ENCODE results near the gene PCAT7. TPM values are rescaled to one million over a fixed set of nuclear protein-coding genes. Genes with fewer than 3 reads are reported as not detected.

Gene PCAT7
- total and polyA plus RNA-seq, 2 donors (not counting 3 experiments of a cell fraction or from before 2014, with no cell fraction given), result not detected

GRCh38 chr9:94611638-94612068 is 56.8 kb downstream of the PCAT7 start:
- Histone ChIP-seq H3K36me3 (ENCODE audit: control insufficient read depth in 2 of 2, extremely low read depth in 1 of 2, insufficient read depth in 2 of 2, low read length in 2 of 2) (no peaks in the 10 kb centered on the region), H3K9me1 (replicated peaks; ENCODE audit: control insufficient read depth, extremely low read depth, insufficient read depth, low read length) (no peaks in the 10 kb centered on the region), H3K9ac (replicated peaks; ENCODE audit: extremely low read depth, insufficient read depth, low read length) (no peak overlapping the region), H2AFZ (ENCODE audit: low read depth, low read length) (no peak overlapping the region), H3K4me3 (replicated peaks in 1 of 3; ENCODE audit: insufficient read depth in 1 of 3, low read depth in 1 of 3, low read length in 3 of 3) (no peak overlapping the region), H3K79me2 (ENCODE audit: control insufficient read depth, insufficient read depth, low read length) (no peaks in the 10 kb centered on the region), H4K20me1 (replicated peaks; ENCODE audit: control insufficient read depth, extremely low read depth, insufficient read depth, low read length) (no peaks in the 10 kb centered on the region), H3K4me2 (ENCODE audit: insufficient read depth, low read length) (no peak overlapping the region), H3K4me1 (ENCODE audit: control insufficient read depth, extremely low read depth, insufficient read depth, low read length) (no peaks in the 10 kb centered on the region), H3K9me3 (replicated peaks; ENCODE audit: control insufficient read depth, insufficient read depth, low read length) (no peaks in the 10 kb centered on the region), H3K27me3 (ENCODE audit: control insufficient read depth in 2 of 2, insufficient read depth in 2 of 2, low read length in 2 of 2) (peaks cover 0 to 3% of the 10 kb centered on the region in 2 experiments), H3K27ac (ENCODE audit: insufficient read depth, low read depth, low read length) (no peak overlapping the region)
- no peak for FAIRE-seq
- POLR2A ChIA-PET, result no interaction called here
- dilution Hi-C loops (cut with MboI; ENCODE audit: extremely low pct_ligation_motif_present, low sequenced_read_pairs) (no loop called here), intact Hi-C loops (cut with micrococcal nuclease) (no loop called here)
- CTCF ChIA-PET, result interaction anchor here (1.1 kb wide), 1 partner anchor 133 kb away, joined by 5 read pairs; no protein-coding TSS in a partner anchor
- TF ChIP-seq MAX (IDR thresholded peaks at IDR 0.05; ENCODE audit: insufficient read depth, insufficient read length), result no peak
- no peak for TF ChIP-seq MYC (IDR thresholded peaks at IDR 0.05; ENCODE audit: low read depth, low read length)
- no peak for TF ChIP-seq GATA2 (IDR thresholded peaks at IDR 0.05; ENCODE audit: insufficient read depth, insufficient read length, low read depth, low read length)
- no peak for TF ChIP-seq JUN (IDR thresholded peaks at IDR 0.05; ENCODE audit: borderline replicate concordance, insufficient read depth, insufficient read length, low read depth)
- TF ChIP-seq FOS (IDR thresholded peaks at IDR 0.05; ENCODE audit: borderline replicate concordance, insufficient read depth, low read length), result no peak
- TF ChIP-seq POLR2A (IDR thresholded peaks at IDR 0.05; ENCODE audit: low read depth, low read length), result no peak
- TF ChIP-seq, protein P1, sequence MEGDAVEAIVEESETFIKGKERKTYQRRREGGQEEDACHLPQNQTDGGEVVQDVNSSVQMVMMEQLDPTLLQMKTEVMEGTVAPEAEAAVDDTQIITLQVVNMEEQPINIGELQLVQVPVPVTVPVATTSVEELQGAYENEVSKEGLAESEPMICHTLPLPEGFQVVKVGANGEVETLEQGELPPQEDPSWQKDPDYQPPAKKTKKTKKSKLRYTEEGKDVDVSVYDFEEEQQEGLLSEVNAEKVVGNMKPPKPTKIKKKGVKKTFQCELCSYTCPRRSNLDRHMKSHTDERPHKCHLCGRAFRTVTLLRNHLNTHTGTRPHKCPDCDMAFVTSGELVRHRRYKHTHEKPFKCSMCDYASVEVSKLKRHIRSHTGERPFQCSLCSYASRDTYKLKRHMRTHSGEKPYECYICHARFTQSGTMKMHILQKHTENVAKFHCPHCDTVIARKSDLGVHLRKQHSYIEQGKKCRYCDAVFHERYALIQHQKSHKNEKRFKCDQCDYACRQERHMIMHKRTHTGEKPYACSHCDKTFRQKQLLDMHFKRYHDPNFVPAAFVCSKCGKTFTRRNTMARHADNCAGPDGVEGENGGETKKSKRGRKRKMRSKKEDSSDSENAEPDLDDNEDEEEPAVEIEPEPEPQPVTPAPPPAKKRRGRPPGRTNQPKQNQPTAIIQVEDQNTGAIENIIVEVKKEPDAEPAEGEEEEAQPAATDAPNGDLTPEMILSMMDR (IDR thresholded peaks at IDR 0.05; ENCODE audit: extremely low read depth in 1 of 2, insufficient read depth in 1 of 2, low read depth in 1 of 2, low read length in 2 of 2), result no peak
- no peak for TF ChIP-seq POLR2AphosphoS5 (IDR thresholded peaks at IDR 0.05; ENCODE audit: insufficient read depth, low read depth, low read length)
- no peak for TF ChIP-seq EZH2 (IDR thresholded peaks at IDR 0.05; ENCODE audit: borderline replicate concordance, low read depth, low read length, severe bottlenecking)
- DNase-seq (ENCODE audit: low read depth, low spot score), result no peak
- BruUV-seq (replicated peaks), result no TSS peak
